Chondrocyte (in vitro differentiated cells): ENCODE results near the gene FAM181A. TPM values are rescaled to one million over a fixed set of nuclear protein-coding genes. Genes with fewer than 3 reads are reported as not detected.

Source experiments
- DNase-seq: peaks from one replicate; pipeline ENCODE4 v3.0.0; 2021; ENCODE audit warnings: mixed read lengths, low spot score
- H3K27ac Mint-ChIP-seq: one replicate; pipeline ENCODE4 v1.8.0; 2021; ENCODE audit warnings: mild to moderate bottlenecking, moderate library complexity, mixed read lengths; ENCODE audit not compliant: unreplicated experiment
- H3K27me3 Mint-ChIP-seq: 2 replicates; pipeline ENCODE4 v1.8.0; 2021; ENCODE audit warnings: low read depth, mixed read lengths
- H3K36me3 Mint-ChIP-seq: 2 replicates; pipeline ENCODE4 v1.8.0; 2021; ENCODE audit warnings: low read depth, mixed read lengths
- H3K4me1 Mint-ChIP-seq: 2 replicates; pipeline ENCODE4 v1.8.0; 2021; ENCODE audit warnings: low read depth, mild to moderate bottlenecking, mixed read lengths
- H3K4me3 Mint-ChIP-seq: one replicate; pipeline ENCODE4 v1.8.0; 2021; ENCODE audit warnings: mild to moderate bottlenecking, moderate library complexity, mixed read lengths; ENCODE audit not compliant: unreplicated experiment
- H3K9me3 Mint-ChIP-seq: 2 replicates; pipeline ENCODE4 v1.8.0; 2021; ENCODE audit warnings: low read depth, mixed read lengths
- total RNA-seq: library from RNA; stranded (reverse); gene quantifications from 3 replicates; pipeline ENCODE4 v1.2.1, GENCODE V29; 2021
- TF ChIP-seq, protein P1 (sequence below): fragments of 200-600 bp; sonication (generic); IDR thresholded peaks from 2 replicates; pipeline ENCODE4 v1.5.0; 2021; ENCODE audit warnings: antibody characterized with exemption, mild to moderate bottlenecking, moderate library complexity

The FAM181A gene
- total RNA-seq, 1 donor from 2014 or later, result not detected

DNA sequence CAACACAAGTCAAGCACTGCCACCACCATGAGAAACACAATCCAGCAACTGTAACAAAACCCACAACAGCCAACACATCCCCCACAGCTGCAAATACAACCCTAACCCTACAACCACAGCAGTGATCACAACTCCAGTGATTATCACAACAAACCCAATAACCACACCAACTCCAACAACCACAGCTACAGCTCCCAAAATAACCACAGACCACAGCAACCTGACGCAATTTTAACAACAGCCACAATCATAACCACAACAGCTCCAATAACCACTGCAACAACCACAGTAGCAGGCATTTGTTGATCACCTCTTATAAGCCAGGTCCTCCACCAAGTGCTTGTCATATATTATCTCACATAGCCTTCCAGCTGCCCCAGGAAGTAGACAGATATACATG is 42.2 kb upstream of the FAM181A start:
- TF ChIP-seq, protein P1, sequence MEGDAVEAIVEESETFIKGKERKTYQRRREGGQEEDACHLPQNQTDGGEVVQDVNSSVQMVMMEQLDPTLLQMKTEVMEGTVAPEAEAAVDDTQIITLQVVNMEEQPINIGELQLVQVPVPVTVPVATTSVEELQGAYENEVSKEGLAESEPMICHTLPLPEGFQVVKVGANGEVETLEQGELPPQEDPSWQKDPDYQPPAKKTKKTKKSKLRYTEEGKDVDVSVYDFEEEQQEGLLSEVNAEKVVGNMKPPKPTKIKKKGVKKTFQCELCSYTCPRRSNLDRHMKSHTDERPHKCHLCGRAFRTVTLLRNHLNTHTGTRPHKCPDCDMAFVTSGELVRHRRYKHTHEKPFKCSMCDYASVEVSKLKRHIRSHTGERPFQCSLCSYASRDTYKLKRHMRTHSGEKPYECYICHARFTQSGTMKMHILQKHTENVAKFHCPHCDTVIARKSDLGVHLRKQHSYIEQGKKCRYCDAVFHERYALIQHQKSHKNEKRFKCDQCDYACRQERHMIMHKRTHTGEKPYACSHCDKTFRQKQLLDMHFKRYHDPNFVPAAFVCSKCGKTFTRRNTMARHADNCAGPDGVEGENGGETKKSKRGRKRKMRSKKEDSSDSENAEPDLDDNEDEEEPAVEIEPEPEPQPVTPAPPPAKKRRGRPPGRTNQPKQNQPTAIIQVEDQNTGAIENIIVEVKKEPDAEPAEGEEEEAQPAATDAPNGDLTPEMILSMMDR, result no peak
- Mint-ChIP-seq H3K9me3 (peaks cover 16% of the 10 kb centered on the region), H3K4me3 (no peak overlapping the region), H3K36me3 (peaks cover 4% of the 10 kb centered on the region), H3K27ac (no peak overlapping the region), H3K27me3 (peaks cover 46% of the 10 kb centered on the region), H3K4me1 (peaks cover 8% of the 10 kb centered on the region)
- DNase-seq, result no peak

DNA sequence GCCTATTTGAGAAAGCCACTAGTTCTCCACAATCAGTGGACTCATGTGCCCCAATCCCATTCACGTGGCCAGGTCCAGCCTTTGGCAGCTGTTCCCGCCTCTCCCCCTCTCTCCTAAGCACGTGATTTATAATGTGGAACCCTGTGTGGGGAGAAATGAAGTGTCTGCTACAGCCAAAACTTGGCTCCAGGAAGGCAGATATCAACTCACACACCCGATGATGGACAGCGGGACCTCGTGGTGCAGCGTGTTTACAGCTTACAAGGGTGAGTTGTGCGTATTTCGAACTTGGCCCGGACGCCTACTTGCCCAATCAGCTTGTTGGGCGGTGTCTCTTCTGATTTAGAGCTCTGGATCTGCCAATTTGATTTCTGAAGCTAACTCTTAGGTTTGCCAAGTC is 38.1 kb upstream of the FAM181A start:
- peaks cover 9% of the 10 kb centered on the region for H3K9me3 Mint-ChIP-seq
- H3K4me3 Mint-ChIP-seq, result no peak overlapping the region
- H3K4me1 Mint-ChIP-seq, result no peaks in the 10 kb centered on the region
- H3K27me3 Mint-ChIP-seq, result peaks cover 52% of the 10 kb centered on the region
- peaks cover 1% of the 10 kb centered on the region for H3K36me3 Mint-ChIP-seq
- DNase-seq, result no peak
- TF ChIP-seq, protein P1, result no peak
- no peak overlapping the region for H3K27ac Mint-ChIP-seq

DNA sequence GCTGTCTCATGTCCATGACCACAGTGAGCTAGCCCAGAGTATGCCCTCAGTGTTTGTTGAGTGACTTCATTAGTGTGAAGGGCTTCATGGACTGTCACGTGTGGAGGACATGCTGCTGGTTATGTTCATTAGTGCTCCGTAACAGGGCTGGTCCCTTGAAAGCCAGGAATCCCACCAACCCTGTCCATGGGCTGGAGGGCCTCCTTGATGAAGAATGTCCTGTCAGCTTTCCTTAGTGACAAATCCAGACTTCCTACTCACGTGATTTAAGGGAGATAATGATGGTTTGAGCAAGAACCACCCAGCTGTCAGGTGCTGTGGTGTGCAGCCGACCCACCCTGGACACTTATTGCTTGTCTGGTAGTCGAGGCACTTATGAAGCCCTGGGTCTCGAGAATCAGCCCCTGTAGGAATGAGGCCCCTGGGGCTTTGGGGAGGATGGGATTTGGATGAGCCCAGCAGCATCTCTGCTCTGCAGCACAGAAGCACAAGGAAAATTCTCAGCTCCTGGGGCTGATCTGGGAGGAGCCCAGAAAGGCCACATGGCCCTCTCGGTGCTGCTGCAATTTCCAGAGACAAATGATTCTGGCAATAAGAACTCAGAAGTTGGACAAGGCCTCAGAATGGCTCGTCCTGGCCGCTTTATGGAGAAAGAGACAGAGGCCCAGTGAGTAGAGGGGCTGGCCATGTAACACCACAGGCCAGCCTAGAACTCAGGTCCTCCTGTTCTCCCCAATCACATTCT is 37.2 kb upstream of the FAM181A start:
- H3K9me3 Mint-ChIP-seq, result peaks cover 9% of the 10 kb centered on the region
- no peak overlapping the region for H3K27ac Mint-ChIP-seq
- H3K4me3 Mint-ChIP-seq, result no peak overlapping the region
- TF ChIP-seq, protein P1, result no peak
- no peak for DNase-seq
- H3K27me3 Mint-ChIP-seq, result peaks cover 48% of the 10 kb centered on the region
- H3K4me1 Mint-ChIP-seq, result no peaks in the 10 kb centered on the region
- no peaks in the 10 kb centered on the region for H3K36me3 Mint-ChIP-seq

DNA sequence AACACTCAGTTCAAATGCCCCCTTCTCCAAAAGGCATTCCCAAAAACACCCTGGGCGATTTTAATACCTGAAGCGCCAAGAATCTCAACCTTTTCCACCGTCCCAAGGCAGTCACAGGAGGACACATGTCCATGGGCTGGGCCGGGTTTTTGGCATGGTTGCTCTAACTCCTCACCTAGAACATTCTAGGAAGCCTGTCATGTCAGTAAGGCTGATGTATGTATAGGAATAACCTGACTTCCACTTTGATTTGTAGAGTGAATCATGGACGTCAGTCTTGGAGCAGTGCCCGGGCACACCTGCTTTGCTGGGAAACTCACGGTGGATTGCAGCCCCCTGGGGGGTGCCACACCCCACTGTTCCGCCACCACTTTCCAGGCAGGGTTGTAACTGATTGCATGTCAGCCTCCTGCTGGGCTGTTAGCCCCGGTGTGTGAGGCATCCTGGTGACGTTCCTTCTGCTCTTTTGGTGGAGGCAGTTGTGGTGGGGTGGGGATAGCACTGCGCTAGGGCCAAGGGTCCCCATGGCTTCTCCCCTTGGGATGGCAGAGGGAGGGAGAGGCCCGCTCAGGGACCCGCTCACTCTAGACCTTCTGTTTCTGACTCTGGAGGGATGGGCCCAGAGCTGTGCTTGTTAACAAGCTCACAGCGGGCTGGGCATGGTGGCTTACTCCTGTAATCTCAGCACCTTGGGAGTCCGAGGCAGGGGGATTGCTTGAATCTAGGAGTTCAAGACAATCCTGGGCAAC is 35.2 kb upstream of the FAM181A start:
- no peak overlapping the region for H3K27ac Mint-ChIP-seq
- TF ChIP-seq, protein P1, result no peak
- no peak for DNase-seq
- no peaks in the 10 kb centered on the region for H3K9me3 Mint-ChIP-seq
- H3K27me3 Mint-ChIP-seq, result peaks cover 41% of the 10 kb centered on the region
- no peak overlapping the region for H3K4me3 Mint-ChIP-seq
- no peaks in the 10 kb centered on the region for H3K36me3 Mint-ChIP-seq
- no peaks in the 10 kb centered on the region for H3K4me1 Mint-ChIP-seq

DNA sequence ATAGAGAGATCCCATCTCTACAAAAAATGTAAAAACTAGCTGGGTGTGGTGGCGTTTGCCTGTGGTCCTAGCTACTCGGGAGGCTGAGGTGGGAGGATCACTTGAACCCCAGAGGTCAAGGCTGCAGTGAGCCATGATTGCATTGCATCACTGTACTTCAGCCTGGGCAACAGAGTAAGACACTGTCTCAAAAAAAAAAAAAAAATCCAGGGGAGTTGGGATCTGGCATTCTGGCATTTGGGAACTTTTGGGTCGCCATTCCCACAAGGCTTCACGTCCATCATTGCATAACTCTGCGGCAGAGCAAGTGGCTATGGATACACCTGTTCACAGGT is 34.7 kb upstream of the FAM181A start:
- Mint-ChIP-seq H3K4me3 (no peak overlapping the region), H3K27ac (no peak overlapping the region), H3K36me3 (no peaks in the 10 kb centered on the region), H3K27me3 (peaks cover 38% of the 10 kb centered on the region), H3K9me3 (no peaks in the 10 kb centered on the region), H3K4me1 (no peaks in the 10 kb centered on the region)
- TF ChIP-seq, protein P1, result no peak
- no peak for DNase-seq
